DOHH2 (cell line): Measurements from ENCODE around the gene MFAP3L.

Experiments used
- H3F3A ChIP-seq: fragments of 200-600 bp; sonication (generic), shearing (Covaris generic); 2 replicates; pipeline ENCODE4 v1.6.0; 2016; ENCODE audit warnings: antibody characterized with exemption, mild to moderate bottlenecking; ENCODE audit not compliant: control insufficient read depth, insufficient read depth
- H3K27ac ChIP-seq: fragments of 200-600 bp; sonication (generic); 2 replicates; pipeline ENCODE4 v1.5.1; 2014; ENCODE audit warnings: low read depth, mild to moderate bottlenecking, low read length, moderate library complexity
- H3K27me3 ChIP-seq: fragments of 200-600 bp; sonication (generic); 2 replicates; pipeline ENCODE4 v1.6.1; 2014; ENCODE audit warnings: mild to moderate bottlenecking, low read length, mixed read lengths; ENCODE audit not compliant: control insufficient read depth
- H3K36me3 ChIP-seq: fragments of 200-600 bp; sonication (generic); 2 replicates; pipeline ENCODE4 v1.6.1; 2014; ENCODE audit warnings: mild to moderate bottlenecking, low read length, moderate library complexity, mixed read lengths; ENCODE audit not compliant: control insufficient read depth
- H3K4me1 ChIP-seq: fragments of 200-600 bp; sonication (generic); 2 replicates; pipeline ENCODE4 v1.6.1; 2014; ENCODE audit warnings: mild to moderate bottlenecking, low read length, mixed read lengths; ENCODE audit not compliant: control insufficient read depth
- H3K4me2 ChIP-seq: fragments of 200-600 bp; sonication (generic); 2 replicates; pipeline ENCODE4 v1.6.0; 2014; ENCODE audit warnings: mild to moderate bottlenecking, low read length, moderate library complexity
- H3K4me3 ChIP-seq: fragments of 200-600 bp; sonication (generic); 2 replicates; pipeline ENCODE4 v1.5.1; 2014; ENCODE audit warnings: mild to moderate bottlenecking, low read length, mixed read lengths
- H3K79me2 ChIP-seq: fragments of 200-600 bp; sonication (generic); 2 replicates; pipeline ENCODE4 v1.6.1; 2014; ENCODE audit warnings: mild to moderate bottlenecking, low read length, mixed read lengths; ENCODE audit not compliant: control insufficient read depth
- H3K9me2 ChIP-seq: fragments of 200-600 bp; sonication (generic); replicated peaks from 2 replicates; pipeline ENCODE4 v1.6.1; 2014; ENCODE audit warnings: mild to moderate bottlenecking, low read length, mixed read lengths; ENCODE audit not compliant: control insufficient read depth
- H3K9me3 ChIP-seq: fragments of 200-600 bp; sonication (generic); 2 replicates; pipeline ENCODE4 v1.6.1; 2014; ENCODE audit warnings: antibody characterized with exemption, low read length, mixed read lengths; ENCODE audit not compliant: control insufficient read depth, insufficient read depth
- H4K20me1 ChIP-seq: fragments of 200-600 bp; sonication (generic); 2 replicates; pipeline ENCODE4 v1.6.0; 2014; ENCODE audit warnings: low read depth, mild to moderate bottlenecking, antibody characterized with exemption, low read length, moderate library complexity; ENCODE audit not compliant: control insufficient read depth, insufficient read depth
- EZH2phosphoT487 ChIP-seq: fragments of 200-600 bp; sonication (generic); IDR thresholded peaks from 2 replicates; pipeline ENCODE4 v1.6.1; 2017; ENCODE audit warnings: borderline replicate concordance, mild to moderate bottlenecking, antibody characterized with exemption, low read length, moderate library complexity, mixed read lengths
- TF ChIP-seq, protein P1 (sequence below): fragments of 200-600 bp; sonication (generic); IDR thresholded peaks from one replicate; pipeline ENCODE4 v1.5.1; 2014; ENCODE audit warnings: antibody characterized with exemption, mild to moderate bottlenecking, low read depth, low read length; ENCODE audit not compliant: poor library complexity, severe bottlenecking

Gene MFAP3L

DNA sequence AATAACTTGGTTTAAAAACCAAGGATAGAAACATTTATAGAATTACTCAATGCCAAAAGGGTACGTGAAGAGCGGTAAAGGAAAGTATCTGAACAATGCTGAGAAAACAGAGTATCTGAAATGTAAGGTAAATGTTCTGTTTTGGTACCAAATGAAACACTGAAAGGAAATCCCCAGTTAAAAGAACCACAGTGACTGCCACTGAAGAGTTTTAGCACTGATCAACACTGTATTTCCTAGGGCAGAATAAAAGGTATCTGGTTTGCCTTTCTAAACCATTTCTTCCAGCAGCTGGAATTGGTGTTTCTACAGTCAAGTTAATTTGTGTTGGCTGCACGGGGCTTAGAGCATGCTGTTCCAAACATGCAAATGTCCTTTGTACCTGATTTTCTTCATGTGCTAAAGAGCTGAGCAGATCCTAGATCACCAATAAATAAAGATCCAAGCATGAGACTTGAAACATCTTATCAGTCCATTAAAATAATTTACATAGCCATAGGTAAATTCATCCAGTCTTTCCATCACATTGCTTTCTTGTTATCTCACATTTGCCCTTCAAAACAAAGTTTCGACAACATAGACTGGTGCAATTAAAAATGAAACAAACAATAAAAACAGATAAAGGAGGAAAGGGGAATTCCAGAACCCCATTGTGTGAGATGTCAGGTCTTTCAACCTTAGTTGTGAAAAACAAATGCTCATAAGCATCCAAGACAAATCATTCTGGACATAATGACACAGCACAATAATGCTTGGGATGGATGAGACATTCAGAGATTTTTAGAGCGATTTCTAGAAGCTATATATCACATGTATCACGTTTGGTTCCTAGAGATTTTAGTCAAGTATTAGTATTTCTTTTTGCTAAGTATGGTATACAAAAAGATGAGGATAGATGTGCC lies 38.6 kb downstream of the MFAP3L start:
- Histone ChIP-seq H4K20me1 (no peaks in the 10 kb centered on the region), H3K4me1 (no peaks in the 10 kb centered on the region), H3K79me2 (no peaks in the 10 kb centered on the region), H3K4me2 (no peak overlapping the region), H3K36me3 (no peaks in the 10 kb centered on the region), H3K27me3 (no peaks in the 10 kb centered on the region; the same call in 1 of the 2 replicates), H3K4me3 (no peak overlapping the region), H3K27ac (no peak overlapping the region), H3K9me2 (no peaks in the 10 kb centered on the region), H3F3A (no peaks in the 10 kb centered on the region), H3K9me3 (no peaks in the 10 kb centered on the region)
- TF ChIP-seq, protein P1, sequence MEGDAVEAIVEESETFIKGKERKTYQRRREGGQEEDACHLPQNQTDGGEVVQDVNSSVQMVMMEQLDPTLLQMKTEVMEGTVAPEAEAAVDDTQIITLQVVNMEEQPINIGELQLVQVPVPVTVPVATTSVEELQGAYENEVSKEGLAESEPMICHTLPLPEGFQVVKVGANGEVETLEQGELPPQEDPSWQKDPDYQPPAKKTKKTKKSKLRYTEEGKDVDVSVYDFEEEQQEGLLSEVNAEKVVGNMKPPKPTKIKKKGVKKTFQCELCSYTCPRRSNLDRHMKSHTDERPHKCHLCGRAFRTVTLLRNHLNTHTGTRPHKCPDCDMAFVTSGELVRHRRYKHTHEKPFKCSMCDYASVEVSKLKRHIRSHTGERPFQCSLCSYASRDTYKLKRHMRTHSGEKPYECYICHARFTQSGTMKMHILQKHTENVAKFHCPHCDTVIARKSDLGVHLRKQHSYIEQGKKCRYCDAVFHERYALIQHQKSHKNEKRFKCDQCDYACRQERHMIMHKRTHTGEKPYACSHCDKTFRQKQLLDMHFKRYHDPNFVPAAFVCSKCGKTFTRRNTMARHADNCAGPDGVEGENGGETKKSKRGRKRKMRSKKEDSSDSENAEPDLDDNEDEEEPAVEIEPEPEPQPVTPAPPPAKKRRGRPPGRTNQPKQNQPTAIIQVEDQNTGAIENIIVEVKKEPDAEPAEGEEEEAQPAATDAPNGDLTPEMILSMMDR, result no peak
- TF ChIP-seq EZH2phosphoT487, result no peak

DNA sequence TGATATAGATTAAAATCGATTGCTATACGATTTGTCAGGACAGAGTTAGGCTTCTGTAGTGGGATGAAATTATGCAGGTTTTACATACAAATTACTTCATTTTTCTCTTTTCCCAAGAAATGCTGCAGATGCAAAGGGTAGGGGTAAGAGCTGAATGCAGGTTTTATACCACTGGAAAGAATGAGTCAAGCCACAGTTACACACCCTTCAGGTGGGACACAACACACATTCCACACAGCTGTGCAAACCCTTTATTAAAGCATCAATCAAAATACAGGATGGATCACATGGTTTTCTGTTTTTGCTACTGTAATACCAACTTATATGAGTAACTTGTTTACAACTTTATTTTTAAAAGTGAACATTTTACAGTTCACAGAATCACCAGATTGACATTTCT lies 39.8 kb downstream of the MFAP3L start:
- no peaks in the 10 kb centered on the region for H3K36me3 ChIP-seq
- no peaks in the 10 kb centered on the region for H3F3A ChIP-seq
- no peaks in the 10 kb centered on the region; the same call in 1 of the 2 replicates for H3K27me3 ChIP-seq
- no peaks in the 10 kb centered on the region for H3K9me2 ChIP-seq
- H3K9me3 ChIP-seq, result no peaks in the 10 kb centered on the region
- H3K79me2 ChIP-seq, result no peaks in the 10 kb centered on the region
- H3K4me1 ChIP-seq, result no peaks in the 10 kb centered on the region
- no peak overlapping the region for H3K4me2 ChIP-seq
- H3K27ac ChIP-seq, result no peak overlapping the region
- no peak overlapping the region for H3K4me3 ChIP-seq
- TF ChIP-seq EZH2phosphoT487, result no peak
- TF ChIP-seq, protein P1, result no peak
- no peaks in the 10 kb centered on the region for H4K20me1 ChIP-seq

DNA sequence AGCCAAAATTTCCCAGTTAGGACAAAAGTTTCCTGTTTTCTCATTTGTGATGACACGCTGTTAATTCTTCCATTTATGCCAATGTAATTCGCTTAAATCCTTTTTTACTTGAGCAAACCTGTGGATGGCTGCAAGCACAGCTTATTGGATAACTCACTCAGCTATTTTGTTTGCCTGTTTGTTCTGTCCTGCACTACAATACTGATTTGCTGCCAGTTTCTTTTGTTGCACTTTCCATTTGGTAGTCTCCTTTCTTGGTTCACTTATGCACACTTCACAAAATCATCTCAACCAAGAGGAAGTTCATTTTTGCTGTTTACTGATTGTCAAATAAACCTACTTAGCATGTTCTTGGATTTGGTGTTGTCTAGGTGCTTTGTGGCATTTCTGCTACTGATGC lies 40.3 kb downstream of the MFAP3L start:
- no peaks in the 10 kb centered on the region for H3K79me2 ChIP-seq
- no peaks in the 10 kb centered on the region for H3K4me1 ChIP-seq
- no peak overlapping the region for H3K27ac ChIP-seq
- H3K4me2 ChIP-seq, result no peak overlapping the region
- H3K9me3 ChIP-seq, result no peaks in the 10 kb centered on the region
- TF ChIP-seq EZH2phosphoT487, result no peak
- TF ChIP-seq, protein P1, result no peak
- H3K27me3 ChIP-seq, result no peaks in the 10 kb centered on the region; the same call in 1 of the 2 replicates
- H3K4me3 ChIP-seq, result no peak overlapping the region
- no peaks in the 10 kb centered on the region for H4K20me1 ChIP-seq
- no peaks in the 10 kb centered on the region for H3K9me2 ChIP-seq
- H3K36me3 ChIP-seq, result no peaks in the 10 kb centered on the region
- no peaks in the 10 kb centered on the region for H3F3A ChIP-seq
